ENCODE results near the gene KCNH6. TPM values are rescaled to one million over a fixed set of nuclear protein-coding genes. Genes with fewer than 3 reads are reported as not detected.

The KCNH6 gene
- total and polyA plus RNA-seq, 9 of the 15 experiments (the other 6 are each of a cell fraction or from before 2014, with no cell fraction given) = not detected

- TF ChIP-seq E2F6 (IDR thresholded peaks at IDR 0.05; ENCODE audit: borderline replicate concordance in 1 of 2, extremely low read depth in 1 of 2, insufficient read depth in 1 of 2, insufficient read length in 1 of 2, low read depth in 1 of 2, low read length in 1 of 2, poor library complexity in 1 of 2, severe bottlenecking in 1 of 2) = peak in 1 of 2 experiments; percentile 2
- TF ChIP-seq, protein P1, sequence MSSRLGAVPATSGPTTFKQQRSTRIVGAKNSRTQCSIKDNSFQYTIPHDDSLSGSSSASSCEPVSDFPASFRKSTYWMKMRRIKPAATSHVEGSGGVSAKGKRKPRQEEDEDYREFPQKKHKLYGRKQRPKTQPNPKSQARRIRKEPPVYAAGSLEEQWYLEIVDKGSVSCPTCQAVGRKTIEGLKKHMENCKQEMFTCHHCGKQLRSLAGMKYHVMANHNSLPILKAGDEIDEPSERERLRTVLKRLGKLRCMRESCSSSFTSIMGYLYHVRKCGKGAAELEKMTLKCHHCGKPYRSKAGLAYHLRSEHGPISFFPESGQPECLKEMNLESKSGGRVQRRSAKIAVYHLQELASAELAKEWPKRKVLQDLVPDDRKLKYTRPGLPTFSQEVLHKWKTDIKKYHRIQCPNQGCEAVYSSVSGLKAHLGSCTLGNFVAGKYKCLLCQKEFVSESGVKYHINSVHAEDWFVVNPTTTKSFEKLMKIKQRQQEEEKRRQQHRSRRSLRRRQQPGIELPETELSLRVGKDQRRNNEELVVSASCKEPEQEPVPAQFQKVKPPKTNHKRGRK (tag; IDR thresholded peaks at IDR 0.05) = no peak
- no peak for TF ChIP-seq SMARCB1 (IDR thresholded peaks at IDR 0.05; ENCODE audit: insufficient read length, low read depth)
- TF ChIP-seq SRF (CRISPR knock-in tag; IDR thresholded peaks at IDR 0.05) = no peak
- TF ChIP-seq KDM5B (IDR thresholded peaks at IDR 0.05; ENCODE audit: insufficient replicate concordance, low read depth, low read length) = peak; percentile 24
- no peak for TF ChIP-seq RAD51 (IDR thresholded peaks at IDR 0.05; ENCODE audit: borderline replicate concordance, low read depth)
- TF ChIP-seq NFRKB (IDR thresholded peaks at IDR 0.05; ENCODE audit: low read depth) = no peak
- TF ChIP-seq, protein P2, sequence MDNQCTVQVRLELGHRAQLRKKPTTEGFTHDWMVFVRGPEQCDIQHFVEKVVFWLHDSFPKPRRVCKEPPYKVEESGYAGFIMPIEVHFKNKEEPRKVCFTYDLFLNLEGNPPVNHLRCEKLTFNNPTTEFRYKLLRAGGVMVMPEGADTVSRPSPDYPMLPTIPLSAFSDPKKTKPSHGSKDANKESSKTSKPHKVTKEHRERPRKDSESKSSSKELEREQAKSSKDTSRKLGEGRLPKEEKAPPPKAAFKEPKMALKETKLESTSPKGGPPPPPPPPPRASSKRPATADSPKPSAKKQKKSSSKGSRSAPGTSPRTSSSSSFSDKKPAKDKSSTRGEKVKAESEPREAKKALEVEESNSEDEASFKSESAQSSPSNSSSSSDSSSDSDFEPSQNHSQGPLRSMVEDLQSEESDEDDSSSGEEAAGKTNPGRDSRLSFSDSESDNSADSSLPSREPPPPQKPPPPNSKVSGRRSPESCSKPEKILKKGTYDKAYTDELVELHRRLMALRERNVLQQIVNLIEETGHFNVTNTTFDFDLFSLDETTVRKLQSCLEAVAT (IDR thresholded peaks at IDR 0.05) = no peak
- TF ChIP-seq RBFOX2 (IDR thresholded peaks at IDR 0.05; ENCODE audit: low read depth, low read length) = peak; percentile 4; the same call in 1 of the 2 replicates
- TF ChIP-seq MEF2A (IDR thresholded peaks at IDR 0.05; ENCODE audit: control insufficient read depth, low read depth, low read length) = no peak
- no peak for TF ChIP-seq KAT2B (IDR thresholded peaks at IDR 0.05; ENCODE audit: low read depth, low read length)
- no peak for TF ChIP-seq ZFP91 (CRISPR knock-in tag; IDR thresholded peaks at IDR 0.05)
- no peak for TF ChIP-seq PHB (CRISPR knock-in tag; IDR thresholded peaks at IDR 0.05)
- TF ChIP-seq, protein P3, sequence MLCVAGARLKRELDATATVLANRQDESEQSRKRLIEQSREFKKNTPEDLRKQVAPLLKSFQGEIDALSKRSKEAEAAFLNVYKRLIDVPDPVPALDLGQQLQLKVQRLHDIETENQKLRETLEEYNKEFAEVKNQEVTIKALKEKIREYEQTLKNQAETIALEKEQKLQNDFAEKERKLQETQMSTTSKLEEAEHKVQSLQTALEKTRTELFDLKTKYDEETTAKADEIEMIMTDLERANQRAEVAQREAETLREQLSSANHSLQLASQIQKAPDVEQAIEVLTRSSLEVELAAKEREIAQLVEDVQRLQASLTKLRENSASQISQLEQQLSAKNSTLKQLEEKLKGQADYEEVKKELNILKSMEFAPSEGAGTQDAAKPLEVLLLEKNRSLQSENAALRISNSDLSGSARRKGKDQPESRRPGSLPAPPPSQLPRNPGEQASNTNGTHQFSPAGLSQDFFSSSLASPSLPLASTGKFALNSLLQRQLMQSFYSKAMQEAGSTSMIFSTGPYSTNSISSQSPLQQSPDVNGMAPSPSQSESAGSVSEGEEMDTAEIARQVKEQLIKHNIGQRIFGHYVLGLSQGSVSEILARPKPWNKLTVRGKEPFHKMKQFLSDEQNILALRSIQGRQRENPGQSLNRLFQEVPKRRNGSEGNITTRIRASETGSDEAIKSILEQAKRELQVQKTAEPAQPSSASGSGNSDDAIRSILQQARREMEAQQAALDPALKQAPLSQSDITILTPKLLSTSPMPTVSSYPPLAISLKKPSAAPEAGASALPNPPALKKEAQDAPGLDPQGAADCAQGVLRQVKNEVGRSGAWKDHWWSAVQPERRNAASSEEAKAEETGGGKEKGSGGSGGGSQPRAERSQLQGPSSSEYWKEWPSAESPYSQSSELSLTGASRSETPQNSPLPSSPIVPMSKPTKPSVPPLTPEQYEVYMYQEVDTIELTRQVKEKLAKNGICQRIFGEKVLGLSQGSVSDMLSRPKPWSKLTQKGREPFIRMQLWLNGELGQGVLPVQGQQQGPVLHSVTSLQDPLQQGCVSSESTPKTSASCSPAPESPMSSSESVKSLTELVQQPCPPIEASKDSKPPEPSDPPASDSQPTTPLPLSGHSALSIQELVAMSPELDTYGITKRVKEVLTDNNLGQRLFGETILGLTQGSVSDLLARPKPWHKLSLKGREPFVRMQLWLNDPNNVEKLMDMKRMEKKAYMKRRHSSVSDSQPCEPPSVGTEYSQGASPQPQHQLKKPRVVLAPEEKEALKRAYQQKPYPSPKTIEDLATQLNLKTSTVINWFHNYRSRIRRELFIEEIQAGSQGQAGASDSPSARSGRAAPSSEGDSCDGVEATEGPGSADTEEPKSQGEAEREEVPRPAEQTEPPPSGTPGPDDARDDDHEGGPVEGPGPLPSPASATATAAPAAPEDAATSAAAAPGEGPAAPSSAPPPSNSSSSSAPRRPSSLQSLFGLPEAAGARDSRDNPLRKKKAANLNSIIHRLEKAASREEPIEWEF (CRISPR knock-in tag; IDR thresholded peaks at IDR 0.05) = no peak
These were observed 45.4 kb upstream of the KCNH6 start (continued) for GRCh38 chr17:63477480-63478440.
